K562 (cell line): ENCODE results near the gene AP5Z1. TPM values are rescaled to one million over a fixed set of nuclear protein-coding genes. Genes with fewer than 3 reads are reported as not detected.
A peak's percentile ranks its signal among the peaks of the same experiment; 100 is the strongest.

Source experiments
- ATAC-seq: fragments of 200-7000 bp; cut with Tn5 transposase; 3 replicates; pipeline ENCODE4 v1.9.1; 2020; ENCODE audit warnings: moderate library complexity
- BruUV-seq: library from RNA; stranded (reverse); fragments of 400-500 nt; replicated peaks from 2 replicates; lab custom pipeline; 2021; lab: Mats Ljungman, UMichigan
- CTCF ChIA-PET: fragments of 300-600 bp; formaldehyde crosslinking; extraction: SDS; loops from one replicate; lab custom pipeline; 2021; ENCODE audit warnings: low intra/inter-chr PET ratio; lab: Yijun Ruan, JAX
- POLR2A ChIA-PET: fragments of 300-600, 350-650 bp; sonication (Branson Sonifier 250); formaldehyde crosslinking; extraction: SDS; loops from one replicate; lab custom pipeline; 2021; ENCODE audit warnings: antibody characterized with exemption, inconsistent platforms; lab: Yijun Ruan, JAX
- DNase-seq, 4 experiments: peaks; one replicate each; pipeline versions ENCODE4 v3.0.0 to v3.0.0-alpha.2; 2011 to 2018; ENCODE audit warnings: low spot score in 3 of 4, mixed read lengths in 3 of 4; ENCODE audit errors: extremely low read depth in 1 of 4
- FAIRE-seq: peaks from 2 replicates; lab custom pipeline; 2011; peaks lifted over from hg19 to GRCh38; lab: Jason Lieb, UNC
- H2AFZ ChIP-seq: 2 replicates; pipeline ENCODE4 v1.6.0; 2011; ENCODE audit warnings: low read depth, low read length, control low read depth, inconsistent platforms
- H3K27ac ChIP-seq: fragments of 200-600 bp; 3 replicates; pipeline ENCODE4 v1.8.0; 2011; ENCODE audit warnings: low read depth, mild to moderate bottlenecking, control low read depth, inconsistent platforms, low read length, moderate library complexity, mixed read lengths; ENCODE audit errors: extremely low read depth
- H3K27me3 ChIP-seq, 2 experiments: fragments of 300-600 bp in 1 of 2; 2 replicates in 1 of 2; 3 replicates in 1 of 2; pipeline versions ENCODE4 v1.6.0 to v1.8.0; 2011; ENCODE audit warnings: inconsistent platforms in 2 of 2, low read length in 2 of 2, mild to moderate bottlenecking in 1 of 2, mixed read lengths in 1 of 2, moderate library complexity in 1 of 2; ENCODE audit not compliant: control insufficient read depth in 2 of 2, insufficient read depth in 2 of 2
- H3K36me3 ChIP-seq: fragments of 300-600 bp; 3 replicates; pipeline ENCODE4 v1.8.0; 2011; ENCODE audit warnings: mild to moderate bottlenecking, low read length, inconsistent platforms; ENCODE audit not compliant: control insufficient read depth, insufficient read depth
- H3K4me1 ChIP-seq, 2 experiments: fragments of 200-600 bp in 1 of 2; replicated peaks in 1 of 2; 2 replicates in 1 of 2; 3 replicates in 1 of 2; pipeline versions ENCODE4 v1.5.1 to v1.8.0; 2011; ENCODE audit warnings: inconsistent platforms in 2 of 2, low read length in 2 of 2, mild to moderate bottlenecking in 1 of 2, mixed read lengths in 1 of 2, moderate library complexity in 1 of 2; ENCODE audit not compliant: control insufficient read depth in 2 of 2, insufficient read depth in 2 of 2
- H3K4me2 ChIP-seq: 2 replicates; pipeline ENCODE4 v1.6.1; 2011; ENCODE audit warnings: low read length, control low read depth, inconsistent platforms, mixed read lengths; ENCODE audit not compliant: insufficient read depth
- H3K4me3 ChIP-seq: fragments of 200-600 bp; sonication (generic), shearing (Covaris generic); 2 replicates; pipeline ENCODE4 v1.5.1; 2016; ENCODE audit warnings: control low read depth, inconsistent platforms
- H3K79me2 ChIP-seq: fragments of 200-600 bp; 3 replicates; pipeline ENCODE4 v1.8.0; 2011; ENCODE audit warnings: low read length, inconsistent platforms; ENCODE audit not compliant: control insufficient read depth, insufficient read depth
- H3K9ac ChIP-seq, 2 experiments: 2 replicates each; pipeline versions ENCODE4 v1.6.0 to v1.6.1; 2011; ENCODE audit warnings: low read depth in 2 of 2, low read length in 2 of 2, control low read depth in 1 of 2, inconsistent platforms in 1 of 2, mild to moderate bottlenecking in 1 of 2, mixed read lengths in 1 of 2; ENCODE audit not compliant: insufficient read depth in 1 of 2
- H3K9me1 ChIP-seq: one replicate; pipeline ENCODE4 v1.6.0; 2011; ENCODE audit warnings: inconsistent platforms, mild to moderate bottlenecking, low read length, moderate library complexity; ENCODE audit not compliant: control insufficient read depth, insufficient read depth
- H3K9me3 ChIP-seq: replicated peaks from 2 replicates; pipeline ENCODE4 v1.5.1; 2011; ENCODE audit warnings: low read depth, low read length, inconsistent platforms; ENCODE audit not compliant: control insufficient read depth, insufficient read depth
- H4K20me1 ChIP-seq: replicated peaks from 2 replicates; pipeline ENCODE4 v1.6.1; 2011; ENCODE audit warnings: low read length, inconsistent platforms, mixed read lengths; ENCODE audit not compliant: control insufficient read depth, insufficient read depth
- ARID4B ChIP-seq: sonication (generic); formaldehyde crosslinking; IDR thresholded peaks from 2 replicates; pipeline ENCODE4 v1.8.0; 2022; ENCODE audit warnings: mild to moderate bottlenecking, missing genetic modification reagents
- ESRRB ChIP-seq: fragments of 250-450 bp; sonication (Bioruptor Pico); IDR thresholded peaks from 2 replicates; pipeline ENCODE4 v1.5.0; 2020; ENCODE audit warnings: mild to moderate bottlenecking, moderate library complexity, borderline replicate concordance
- JUND ChIP-seq, 2 experiments: IDR thresholded peaks; 2 replicates in 1 of 2; 3 replicates in 1 of 2; pipeline ENCODE4 v1.6.1; 2011; ENCODE audit warnings: borderline replicate concordance in 2 of 2, low read depth in 2 of 2, low read length in 2 of 2, improper control_type of control experiment in 1 of 2, missing biosample characterization in 1 of 2, missing genetic modification characterization in 1 of 2, missing genetic modification reagents in 1 of 2
- NFRKB ChIP-seq: fragments of 450-650 bp; IDR thresholded peaks from 2 replicates; pipeline ENCODE4 v1.6.1; 2016; ENCODE audit warnings: low read depth
- NFYB ChIP-seq: IDR thresholded peaks from 2 replicates; pipeline ENCODE4 v1.6.1; 2011; ENCODE audit warnings: mild to moderate bottlenecking, moderate library complexity; ENCODE audit not compliant: insufficient read length; ENCODE audit errors: extremely low read depth
- PATZ1 ChIP-seq: fragments of 250-450 bp; sonication (Bioruptor Pico); IDR thresholded peaks from 2 replicates; pipeline ENCODE4 v1.5.0; 2020; ENCODE audit warnings: mild to moderate bottlenecking, borderline replicate concordance
- RFX7 ChIP-seq: fragments of 250-450 bp; sonication (Bioruptor Pico); IDR thresholded peaks from 2 replicates; pipeline ENCODE4 v1.5.1; 2021; ENCODE audit warnings: mild to moderate bottlenecking
- STAG1 ChIP-seq: sonication (generic); formaldehyde crosslinking; IDR thresholded peaks from 2 replicates; pipeline ENCODE4 v1.5.0; 2020; ENCODE audit warnings: missing genetic modification reagents, borderline replicate concordance
- TRIM24 ChIP-seq, 2 experiments: fragments of 450-650 bp; IDR thresholded peaks; 2 replicates each; pipeline ENCODE4 v1.6.1; 2016
- ZNF263 ChIP-seq: sonication (generic); formaldehyde crosslinking; IDR thresholded peaks from 2 replicates; pipeline ENCODE4 v1.8.0; 2022; ENCODE audit warnings: mild to moderate bottlenecking, missing genetic modification reagents, borderline replicate concordance
- ZNF518B ChIP-seq: fragments of 250-450 bp; sonication (Bioruptor Pico); IDR thresholded peaks from 2 replicates; pipeline ENCODE4 v1.5.0; 2021; ENCODE audit warnings: mild to moderate bottlenecking, moderate library complexity
- WGBS: fragments of 100-300 bp; shearing (Covaris generic); methylation state at CpG from one replicate; pipeline ENCODE4 v1.1.6; 2016; ENCODE audit warnings: low coverage, mixed read lengths; ENCODE audit not compliant: insufficient coverage; ENCODE audit errors: missing lambda C conversion rate; 5-methylcytosine and 5-hydroxymethylcytosine counted together
- in situ Hi-C: fragments of 300-500 bp; cut with MboI; formaldehyde crosslinking; loops from 4 replicates; pipeline ENCODE4 v1.15.0; 2018; ENCODE audit warnings: inconsistent platforms, mixed read lengths
- intact Hi-C: fragments of 100-400 bp; cut with micrococcal nuclease; formaldehyde crosslinking; loops from 2 replicates; pipeline ENCODE4 v1.14.2; 2022
- polyA plus RNA-seq, 8 experiments: library from polyadenylated mRNA; depleted of rRNA in 4 of 8; stranded (reverse) in 5 of 8; unstranded in 3 of 8; fragments of >200 nt; fragmentation: Nextera tagmentation in 2 of 8; fragmentation: Illumina TruSeq in 1 of 8; extraction: Ambion mirVana in 2 of 8; extraction: Trizol in 1 of 8; gene quantifications; 2 replicates each; pipeline versions ENCODE4 v1.2.1 to v1.2.3, GENCODE V29; 2011 to 2014; ENCODE audit warnings: inconsistent platforms in 1 of 8, missing spikeins in 1 of 8
- total RNA-seq, 7 experiments: library from RNA; depleted of rRNA in 6 of 7; stranded (reverse); fragments of >200 nt in 6 of 7; fragmentation: Illumina TruSeq in 2 of 7; extraction: Trizol in 2 of 7; gene quantifications; 2 replicates each; pipeline versions ENCODE4 v1.2.1 to v1.2.3, GENCODE V29; 2011 to 2021; ENCODE audit warnings: low replicate concordance in 1 of 7

The AP5Z1 gene
- total and polyA plus RNA-seq, 9 of the 15 experiments (the other 6 are each of a cell fraction or from before 2014, with no cell fraction given) = 0.06 to 31.1 (median 6.4) TPM

- no TSS peak for BruUV-seq
- peaks cover 2% of the 10 kb centered on the region for H3K9me1 ChIP-seq
- 94% methylated on average over 23 of the region's 23 CpGs for WGBS
- H3K36me3 ChIP-seq = peaks cover 58% of the 10 kb centered on the region
- H3K9me3 ChIP-seq = no peaks in the 10 kb centered on the region
- no peaks in the 10 kb centered on the region for H3K27me3 ChIP-seq
- FAIRE-seq = no peak
- in situ Hi-C loops (no loop called here), intact Hi-C loops (no loop called here)
- no peak overlapping the region for H3K4me2 ChIP-seq
- H3K79me2 ChIP-seq = peaks cover 45% of the 10 kb centered on the region
- ChIA-PET POLR2A (interaction anchor here (0.6 to 0.9 kb wide), 2 partner anchors 17 to 1858 kb away, joined by 3 to 4 read pairs; no protein-coding TSS in a partner anchor), CTCF (no interaction called here)
- H3K9ac ChIP-seq = peak overlapping the region in 1 of 2 experiments; percentile 40; a peak in 1 of 4 replicates
- H3K4me1 ChIP-seq = peaks cover 32 to 58% of the 10 kb centered on the region in 2 experiments
- H4K20me1 ChIP-seq = peaks cover 5% of the 10 kb centered on the region; the same call in 1 of the 2 replicates
- no peak overlapping the region for H2AFZ ChIP-seq
- ATAC-seq = no peak
- H3K4me3 ChIP-seq = no peak overlapping the region
- no peak for DNase-seq
- H3K27ac ChIP-seq = no peak overlapping the region
- no peak for TF ChIP-seq NFRKB
- no peak for TF ChIP-seq ZNF263 (CRISPR knock-in tag)
- TF ChIP-seq STAG1 (CRISPR knock-in tag) = no peak
- TF ChIP-seq ESRRB (CRISPR knock-in tag) = no peak
- no peak for TF ChIP-seq TRIM24 (IDR thresholded peaks at IDR 0.05)
- TF ChIP-seq ZNF518B (CRISPR knock-in tag) = no peak
- TF ChIP-seq PATZ1 (CRISPR knock-in tag) = no peak
- TF ChIP-seq JUND (IDR thresholded peaks at IDR 0.05; ENCODE audit: borderline replicate concordance, low read depth, low read length) = no peak
- TF ChIP-seq JUND (tag; IDR thresholded peaks at IDR 0.05; ENCODE audit: borderline replicate concordance, low read depth, low read length) = no peak
- TF ChIP-seq NFYB = no peak
- TF ChIP-seq ARID4B (CRISPR knock-in tag) = no peak
- TF ChIP-seq RFX7 (CRISPR knock-in tag) = no peak
Measured at GRCh38 chr7:4742051-4742573, 33.3 kb upstream of the AP5Z1 start.
